Endothelial cell of umbilical vein (primary cell): ENCODE measurements around the gene CRK.

ENCODE experiments used
- CTCF ChIP-seq, 2 donors: IDR thresholded peaks; 1 replicate in 1 of 2; 2 replicates in 1 of 2; pipeline ENCODE4 v1.5.1; 2011; ENCODE audit warnings: low read length in 2 of 2, mild to moderate bottlenecking in 2 of 2, moderate library complexity in 2 of 2, control low read depth in 1 of 2, inconsistent platforms in 1 of 2, low read depth in 1 of 2; ENCODE audit not compliant: insufficient read depth in 1 of 2; ENCODE audit errors: extremely low read depth in 1 of 2
- EZH2 ChIP-seq: IDR thresholded peaks from 2 replicates; pipeline ENCODE4 v1.6.1; 2012; ENCODE audit warnings: borderline replicate concordance, low read depth, mild to moderate bottlenecking, moderate library complexity, low read length, inconsistent platforms; ENCODE audit not compliant: severe bottlenecking
- FOS ChIP-seq: IDR thresholded peaks from 2 replicates; pipeline ENCODE4 v1.6.1; 2011; ENCODE audit warnings: mild to moderate bottlenecking, low read length, moderate library complexity, borderline replicate concordance; ENCODE audit not compliant: insufficient read depth
- GATA2 ChIP-seq: IDR thresholded peaks from 2 replicates; pipeline ENCODE4 v1.7.0; 2011; ENCODE audit warnings: low read depth, mild to moderate bottlenecking, moderate library complexity, mixed read lengths, low read length; ENCODE audit not compliant: insufficient read length, insufficient read depth
- JUN ChIP-seq: IDR thresholded peaks from 2 replicates; pipeline ENCODE4 v1.6.1; 2011; ENCODE audit warnings: borderline replicate concordance, low read depth; ENCODE audit not compliant: insufficient read length, insufficient read depth
- MAX ChIP-seq: IDR thresholded peaks from 2 replicates; pipeline ENCODE4 v1.6.1; 2011; ENCODE audit not compliant: insufficient read depth, insufficient read length
- MYC ChIP-seq: IDR thresholded peaks from one replicate; pipeline ENCODE4 v1.6.1; 2011; ENCODE audit warnings: mild to moderate bottlenecking, low read depth, low read length
- POLR2A ChIP-seq: IDR thresholded peaks from 2 replicates; pipeline ENCODE4 v1.6.1; 2012; ENCODE audit warnings: low read depth, mild to moderate bottlenecking, control low read depth, low read length
- POLR2AphosphoS5 ChIP-seq: IDR thresholded peaks from 2 replicates; pipeline ENCODE4 v1.6.1; 2012; ENCODE audit warnings: low read depth, mild to moderate bottlenecking, control low read depth, low read length, moderate library complexity; ENCODE audit not compliant: insufficient read depth

GRCh38 chr17:1390432-1391367 lies 65.3 kb downstream of the CRK start:
- TF ChIP-seq MYC: no peak
- no peak for TF ChIP-seq POLR2A
- no peak for TF ChIP-seq EZH2
- TF ChIP-seq MAX: no peak
- no peak for TF ChIP-seq CTCF (IDR thresholded peaks at IDR 0.05; ENCODE audit: extremely low read depth in 1 of 2, insufficient read depth in 1 of 2, low read depth in 1 of 2, low read length in 2 of 2)
- no peak for TF ChIP-seq POLR2AphosphoS5
- no peak for TF ChIP-seq FOS
- no peak for TF ChIP-seq JUN
- TF ChIP-seq GATA2: no peak
